ENCODE results near the gene PGAP6. TPM values are rescaled to one million over a fixed set of nuclear protein-coding genes. Genes with fewer than 3 reads are reported as not detected.
"Not testable (repeated sequence)": the region's sequence is repeated elsewhere in the genome, so short reads cannot be mapped to it uniquely, and the experiment has no call there.

Gene PGAP6, protein sequence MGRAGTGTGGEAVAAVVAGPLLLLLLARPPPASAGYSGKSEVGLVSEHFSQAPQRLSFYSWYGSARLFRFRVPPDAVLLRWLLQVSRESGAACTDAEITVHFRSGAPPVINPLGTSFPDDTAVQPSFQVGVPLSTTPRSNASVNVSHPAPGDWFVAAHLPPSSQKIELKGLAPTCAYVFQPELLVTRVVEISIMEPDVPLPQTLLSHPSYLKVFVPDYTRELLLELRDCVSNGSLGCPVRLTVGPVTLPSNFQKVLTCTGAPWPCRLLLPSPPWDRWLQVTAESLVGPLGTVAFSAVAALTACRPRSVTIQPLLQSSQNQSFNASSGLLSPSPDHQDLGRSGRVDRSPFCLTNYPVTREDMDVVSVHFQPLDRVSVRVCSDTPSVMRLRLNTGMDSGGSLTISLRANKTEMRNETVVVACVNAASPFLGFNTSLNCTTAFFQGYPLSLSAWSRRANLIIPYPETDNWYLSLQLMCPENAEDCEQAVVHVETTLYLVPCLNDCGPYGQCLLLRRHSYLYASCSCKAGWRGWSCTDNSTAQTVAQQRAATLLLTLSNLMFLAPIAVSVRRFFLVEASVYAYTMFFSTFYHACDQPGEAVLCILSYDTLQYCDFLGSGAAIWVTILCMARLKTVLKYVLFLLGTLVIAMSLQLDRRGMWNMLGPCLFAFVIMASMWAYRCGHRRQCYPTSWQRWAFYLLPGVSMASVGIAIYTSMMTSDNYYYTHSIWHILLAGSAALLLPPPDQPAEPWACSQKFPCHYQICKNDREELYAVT
- total RNA-seq: 29.0 TPM

DNA sequence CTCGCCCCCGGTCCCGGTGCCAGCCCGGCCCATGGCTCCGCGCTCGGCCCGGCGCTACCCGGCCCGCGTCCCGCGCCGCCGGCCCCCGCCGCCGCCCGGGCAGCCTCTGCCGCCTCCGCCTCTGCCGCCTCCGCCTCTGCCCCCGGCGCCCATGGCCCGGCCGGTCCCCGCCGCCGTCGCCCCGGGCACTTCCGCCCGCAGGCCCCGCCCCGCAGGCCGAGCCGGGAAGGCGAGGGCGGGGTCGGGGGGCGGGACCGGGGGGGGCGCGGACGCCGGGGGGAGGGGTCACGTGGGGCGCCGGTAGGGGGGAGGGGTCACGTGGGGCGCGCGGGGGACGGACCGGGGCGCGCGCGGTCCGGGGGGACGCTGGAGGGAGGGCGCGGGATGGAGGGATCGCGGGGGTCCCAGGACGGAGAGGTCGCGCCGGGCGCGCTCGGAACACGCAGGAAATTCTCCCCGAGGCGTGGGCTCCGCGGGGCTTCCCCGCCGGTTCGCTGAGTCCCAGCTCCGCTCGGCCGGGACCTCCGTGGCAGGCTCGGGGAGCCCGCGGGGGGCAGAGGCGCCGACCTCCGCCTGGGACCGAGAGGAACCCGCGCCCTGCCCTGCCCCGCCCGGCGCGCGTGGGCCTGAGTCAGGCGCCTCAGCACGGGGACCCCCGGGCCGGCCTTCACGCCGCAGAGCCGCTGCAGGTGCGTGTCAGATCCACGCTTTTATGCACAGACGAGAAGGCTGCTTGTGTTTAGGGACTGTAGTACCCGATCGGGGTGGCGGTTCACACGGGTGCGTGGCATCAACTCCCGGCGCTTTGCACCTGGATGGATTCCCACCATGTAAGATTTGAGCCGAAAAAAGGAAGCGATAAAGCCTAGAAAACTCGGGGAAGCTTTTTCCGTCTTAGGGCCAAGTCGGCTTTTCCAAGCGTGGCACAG is at the start of gene PGAP6:
PGAP6 (minus strand) TSS at position 190 of the 929 bp plus-strand sequence; CDS start at position 33, 157 bp downstream.
- intact Hi-C loops (cut with DNase I): no loop called here
- DNase-seq (ENCODE audit: low spot score) (peak; percentile 78), ATAC-seq (peak; percentile 44)

DNA sequence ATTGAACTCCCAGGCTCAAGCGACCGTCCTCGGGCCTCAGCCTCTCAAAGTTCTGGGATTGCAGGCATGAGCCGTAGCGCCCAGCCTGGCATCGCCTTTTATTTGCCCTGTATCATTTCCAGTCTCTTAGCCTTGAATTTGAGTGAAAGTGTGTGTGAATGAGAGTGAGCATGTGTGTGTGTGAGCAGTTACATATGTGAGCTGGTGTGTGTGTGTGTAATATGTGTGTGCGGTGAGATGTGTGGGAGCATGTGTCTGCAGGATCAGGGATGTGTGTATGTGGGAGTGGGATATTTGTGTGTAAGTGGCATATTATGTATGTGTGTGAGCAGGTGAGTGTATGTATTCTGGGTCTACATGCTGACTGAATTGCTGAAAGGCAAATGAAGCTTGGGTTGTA is 49.1 kb upstream of the PGAP6 start:
- intact Hi-C loops (cut with DNase I): no loop called here
- DNase-seq (ENCODE audit: low spot score) (no peak), ATAC-seq (no peak)

DNA sequence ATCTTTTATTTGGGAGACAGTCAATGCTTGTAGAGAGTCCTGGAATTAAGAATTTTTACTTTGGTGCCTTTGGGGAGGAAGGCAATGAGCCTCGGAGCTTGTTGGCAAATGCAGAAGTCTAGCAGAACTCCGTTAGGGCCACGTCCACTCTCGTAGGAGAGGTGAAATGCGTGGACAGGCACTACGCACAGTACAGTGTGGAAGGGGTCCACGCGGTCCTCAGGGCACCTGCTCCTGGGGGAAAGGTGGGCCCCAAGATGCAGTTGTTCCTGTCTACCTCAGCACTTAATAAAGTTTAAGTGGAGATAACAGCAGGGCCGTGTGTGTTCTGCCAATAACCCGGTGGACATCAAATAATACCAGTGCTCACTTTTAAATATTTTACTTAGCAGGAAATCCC is 45.5 kb upstream of the PGAP6 start:
- ATAC-seq (no peak), DNase-seq (ENCODE audit: low spot score) (no peak)
- intact Hi-C loops (cut with DNase I): no loop called here

DNA sequence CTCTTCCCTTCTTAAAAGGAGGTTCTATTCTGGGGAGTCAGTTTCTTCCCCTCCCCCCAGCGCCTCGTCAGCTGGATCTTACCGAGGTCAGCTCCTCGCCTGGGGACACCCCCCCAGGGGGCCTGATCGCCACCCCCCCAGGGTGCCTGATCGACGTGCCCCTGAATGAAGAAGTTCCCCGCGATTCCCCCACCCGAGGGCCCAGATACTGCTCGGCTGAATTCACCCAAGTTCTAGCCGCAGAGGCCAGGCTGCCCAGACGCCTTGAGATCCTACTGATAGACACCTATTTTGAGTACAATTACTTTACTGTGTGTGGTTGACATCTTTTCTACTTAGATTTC is 45.1 kb upstream of the PGAP6 start:
- DNase-seq (ENCODE audit: low spot score) (no peak), ATAC-seq (no peak)
- intact Hi-C loops (cut with DNase I): no loop called here

DNA sequence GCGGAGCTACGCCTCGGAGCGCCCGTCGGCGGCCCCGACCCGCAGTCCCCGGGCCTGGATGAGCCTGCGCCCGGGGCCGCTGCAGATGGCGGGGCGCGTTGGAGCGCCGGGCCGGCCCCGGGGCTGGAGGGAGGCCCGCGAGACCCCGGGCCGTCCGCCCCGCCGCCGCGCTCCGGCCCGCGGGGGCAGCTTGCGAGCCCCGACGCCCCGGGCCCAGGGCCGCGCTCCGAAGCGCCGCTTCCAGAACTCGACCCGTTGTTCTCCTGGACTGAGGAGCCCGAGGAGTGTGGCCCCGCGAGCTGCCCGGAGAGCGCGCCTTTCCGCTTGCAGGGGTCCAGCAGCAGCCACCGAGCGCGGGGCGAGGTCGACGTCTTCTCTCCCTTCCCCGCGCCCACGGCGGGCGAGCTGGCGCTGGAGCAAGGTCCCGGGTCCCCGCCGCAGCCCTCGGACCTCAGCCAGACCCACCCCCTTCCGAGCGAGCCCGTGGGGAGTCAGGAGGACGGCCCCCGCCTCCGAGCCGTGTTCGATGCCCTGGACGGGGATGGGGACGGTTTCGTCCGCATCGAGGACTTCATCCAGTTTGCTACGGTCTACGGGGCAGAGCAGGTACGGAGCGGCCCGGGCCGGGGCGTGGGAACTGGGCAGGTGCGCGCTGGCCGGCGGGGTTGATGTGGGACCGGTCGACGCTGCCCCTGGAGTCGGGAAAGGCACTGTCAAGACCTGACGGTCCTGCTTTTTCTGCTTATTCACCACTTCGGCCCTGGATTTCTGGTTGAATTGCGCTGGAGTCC is 44.5 kb upstream of the PGAP6 start:
- intact Hi-C loops (cut with DNase I): no loop called here
- ATAC-seq (no peak), DNase-seq (ENCODE audit: low spot score) (no peak)

DNA sequence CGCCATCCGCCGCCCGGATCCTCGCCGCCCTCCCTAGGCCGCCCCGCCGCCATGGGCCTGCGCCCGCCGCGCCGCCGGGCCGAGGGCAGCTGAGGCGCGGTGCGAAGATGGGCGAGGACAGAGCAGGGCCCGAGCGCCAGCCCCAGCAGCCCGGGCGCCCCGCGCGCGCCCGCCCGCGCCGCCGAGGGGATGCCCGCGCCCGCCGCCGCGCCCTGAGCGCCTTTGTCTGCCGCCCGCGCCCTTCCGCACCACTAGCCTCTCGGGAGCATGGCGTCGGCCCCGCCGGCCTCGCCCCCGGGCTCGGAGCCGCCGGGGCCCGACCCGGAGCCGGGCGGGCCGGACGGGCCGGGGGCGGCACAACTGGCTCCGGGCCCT is 43.9 kb upstream of the PGAP6 start:
- DNase-seq (ENCODE audit: low spot score): no peak
- intact Hi-C loops (cut with DNase I): no loop called here
- ATAC-seq: no peak

DNA sequence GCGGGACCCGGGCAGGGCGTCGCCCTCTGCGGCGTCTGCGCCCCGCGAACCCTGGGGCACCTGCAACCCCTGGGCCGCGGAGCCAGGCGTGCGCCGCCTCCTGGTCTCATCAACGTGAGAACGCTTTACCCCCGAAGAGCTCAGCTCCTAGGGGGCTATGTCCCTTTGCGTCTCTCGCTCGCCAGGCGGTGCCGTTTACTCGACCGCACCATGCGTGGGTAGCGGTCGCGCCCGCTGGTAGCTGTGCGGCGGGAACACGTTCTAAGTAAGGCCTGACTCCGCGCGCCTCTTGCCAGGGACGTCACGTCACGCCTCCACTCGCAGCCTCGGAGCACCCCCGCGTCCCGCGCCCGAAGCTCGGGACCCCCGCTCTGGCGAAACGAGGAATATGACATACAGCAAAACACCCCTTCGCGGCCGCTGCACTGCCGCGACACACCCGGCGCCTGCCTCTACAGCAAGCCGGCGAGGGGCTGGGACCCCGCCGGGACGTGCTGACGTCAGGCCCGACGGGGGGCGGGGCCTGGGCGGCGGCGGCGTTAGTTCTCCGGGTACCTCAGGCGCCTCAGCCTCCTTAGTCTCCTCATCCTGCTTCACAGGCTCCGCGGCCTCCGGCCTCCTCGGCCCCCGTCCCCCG is 43.4 kb upstream of the PGAP6 start, which contains the start of gene RAB11FIP3:
RAB11FIP3 (plus strand) TSS at position 568 of the 637 bp plus-strand sequence. CDS start 358 bp downstream, outside the sequence.
- DNase-seq (ENCODE audit: low spot score): peak; percentile 88
- intact Hi-C loops (cut with DNase I): no loop called here
- ATAC-seq: peak; percentile 91

DNA sequence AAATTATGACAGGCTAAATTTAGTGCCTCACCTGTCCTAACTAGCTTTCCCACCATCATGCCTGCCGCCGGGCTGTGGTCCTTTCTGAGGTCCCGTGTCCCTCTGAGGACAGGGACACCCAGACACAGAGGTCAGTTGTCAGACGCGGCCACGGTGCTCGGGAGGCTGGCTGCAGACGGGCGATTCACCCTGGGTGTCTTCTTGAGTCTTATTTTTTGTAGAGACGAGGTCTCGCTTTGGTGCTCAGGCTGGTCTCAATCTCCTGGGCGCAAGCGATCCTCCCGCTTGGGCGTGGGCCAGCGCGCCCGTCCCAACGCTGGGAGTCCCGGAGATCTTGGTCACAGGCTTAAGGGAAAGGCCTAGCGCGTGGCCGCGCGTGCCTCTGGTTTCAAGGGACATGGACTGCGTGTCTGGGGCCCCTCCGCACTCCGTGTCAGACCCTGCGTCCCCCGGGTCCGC is 42.9 kb upstream of the PGAP6 start:
- DNase-seq (ENCODE audit: low spot score): no peak
- ATAC-seq: peak; percentile 48

DNA sequence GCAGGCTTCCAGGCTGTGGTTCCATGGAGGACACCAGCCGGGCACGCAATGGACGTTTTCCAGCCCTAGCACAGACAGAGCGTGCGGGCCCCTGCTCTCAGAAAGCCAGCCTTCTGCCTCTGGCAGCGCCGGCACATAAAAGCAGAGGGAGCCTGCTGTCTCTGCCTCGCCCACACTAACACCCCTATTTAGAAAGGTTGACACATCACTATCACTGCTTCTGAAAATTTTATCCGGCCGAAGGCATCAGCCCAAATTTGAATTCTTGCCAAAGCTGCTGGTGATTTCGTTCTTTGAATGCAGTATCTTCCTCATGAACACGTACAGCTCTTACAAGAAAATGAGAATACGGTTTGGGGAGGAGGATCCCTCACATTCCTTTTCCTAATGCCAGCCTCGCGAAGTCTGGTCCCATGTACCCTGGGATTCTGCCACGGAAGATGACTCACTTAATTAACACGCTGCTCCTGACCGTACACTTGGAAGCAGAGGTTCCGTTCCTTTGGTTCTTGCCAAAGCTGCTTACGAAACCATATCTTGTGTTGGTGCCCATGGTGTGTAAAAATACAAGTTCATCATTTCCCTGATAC is 42.4 kb upstream of the PGAP6 start:
- intact Hi-C loops (cut with DNase I): no loop called here
- ATAC-seq: peak; percentile 85
- no peak for DNase-seq (ENCODE audit: low spot score)

More for the DNA sequence above, 42.9 kb upstream of the PGAP6 start:
- intact Hi-C loops (cut with DNase I): no loop called here

DNA sequence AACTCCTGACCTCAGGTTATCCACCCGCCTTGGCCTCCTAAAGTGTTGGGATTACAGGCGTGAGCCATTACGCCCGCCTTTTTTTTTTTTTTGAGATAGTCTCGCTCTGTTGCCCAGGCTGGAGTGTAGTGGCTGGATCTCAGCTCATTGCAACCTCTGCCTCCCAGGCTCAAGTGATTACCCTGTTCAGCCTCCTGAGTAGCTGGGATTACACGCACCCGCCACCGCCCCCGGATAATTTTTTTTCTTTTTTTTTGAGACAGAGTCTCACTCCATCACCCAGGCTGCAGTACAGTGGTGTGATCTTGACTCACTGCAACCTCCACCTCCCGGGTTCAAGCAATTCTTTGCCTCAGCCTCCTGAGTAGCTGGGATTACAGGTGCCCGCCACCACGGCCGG is 40.4 kb upstream of the PGAP6 start:
- DNase-seq (ENCODE audit: low spot score); ATAC-seq; intact Hi-C loops (cut with DNase I): not testable (repeated sequence)

DNA sequence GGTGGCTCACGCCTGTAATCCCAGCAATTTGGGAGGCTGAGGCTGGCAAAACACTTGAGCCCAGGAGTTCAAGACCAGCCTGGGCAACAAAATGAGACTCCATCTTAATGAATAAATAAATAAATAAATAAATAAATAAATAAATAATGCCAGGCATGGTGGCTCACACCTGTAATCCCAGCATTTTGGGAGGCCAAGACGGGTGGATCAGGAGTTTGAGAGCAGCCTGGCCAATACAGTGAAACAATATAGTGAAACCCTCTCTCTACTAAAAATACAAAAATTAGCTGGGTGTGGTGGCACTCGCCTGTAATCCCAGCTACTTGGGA is 33.4 kb upstream of the PGAP6 start:
- intact Hi-C loops (cut with DNase I); ATAC-seq; DNase-seq (ENCODE audit: low spot score): not testable (repeated sequence)

DNA sequence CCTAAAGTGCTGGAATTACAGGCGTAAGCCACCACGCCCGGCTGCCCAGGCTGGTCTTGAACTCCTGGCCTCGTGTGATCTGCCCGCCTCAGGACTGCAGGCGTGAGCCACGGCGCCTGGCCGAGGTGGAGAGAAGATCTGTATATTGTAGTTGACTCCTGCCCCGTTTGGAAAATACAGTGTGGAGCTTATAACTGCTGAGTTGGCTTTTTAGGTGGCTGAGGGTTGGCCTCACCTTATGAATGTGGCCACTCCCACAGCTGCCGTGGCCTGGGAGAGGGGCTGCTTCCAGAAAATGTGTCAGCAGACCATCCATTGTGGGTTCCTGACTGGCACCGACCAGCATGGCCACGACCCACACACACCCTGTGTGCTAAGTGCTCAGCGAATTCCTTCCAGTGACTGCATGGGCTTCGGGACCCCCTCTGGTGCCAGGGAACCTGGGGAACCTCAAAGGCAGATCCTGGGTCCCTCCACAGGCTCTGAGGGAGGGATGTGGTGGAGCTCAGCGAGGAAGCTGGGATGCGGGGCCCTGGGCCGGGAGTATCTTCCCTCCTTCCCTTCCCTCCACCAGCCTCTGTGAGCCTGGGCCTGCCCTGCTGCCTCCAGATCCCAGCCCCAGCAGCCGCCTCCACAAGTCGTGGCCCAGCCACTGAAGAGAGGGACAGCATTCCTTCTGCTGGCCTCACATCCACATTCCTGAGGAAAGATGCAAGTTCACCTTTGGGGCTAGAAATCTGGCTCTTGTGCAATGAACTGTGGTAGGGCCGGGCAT is 32.8 kb upstream of the PGAP6 start:
- ATAC-seq (no peak), DNase-seq (ENCODE audit: low spot score) (no peak)
- intact Hi-C loops (cut with DNase I): no loop called here

DNA sequence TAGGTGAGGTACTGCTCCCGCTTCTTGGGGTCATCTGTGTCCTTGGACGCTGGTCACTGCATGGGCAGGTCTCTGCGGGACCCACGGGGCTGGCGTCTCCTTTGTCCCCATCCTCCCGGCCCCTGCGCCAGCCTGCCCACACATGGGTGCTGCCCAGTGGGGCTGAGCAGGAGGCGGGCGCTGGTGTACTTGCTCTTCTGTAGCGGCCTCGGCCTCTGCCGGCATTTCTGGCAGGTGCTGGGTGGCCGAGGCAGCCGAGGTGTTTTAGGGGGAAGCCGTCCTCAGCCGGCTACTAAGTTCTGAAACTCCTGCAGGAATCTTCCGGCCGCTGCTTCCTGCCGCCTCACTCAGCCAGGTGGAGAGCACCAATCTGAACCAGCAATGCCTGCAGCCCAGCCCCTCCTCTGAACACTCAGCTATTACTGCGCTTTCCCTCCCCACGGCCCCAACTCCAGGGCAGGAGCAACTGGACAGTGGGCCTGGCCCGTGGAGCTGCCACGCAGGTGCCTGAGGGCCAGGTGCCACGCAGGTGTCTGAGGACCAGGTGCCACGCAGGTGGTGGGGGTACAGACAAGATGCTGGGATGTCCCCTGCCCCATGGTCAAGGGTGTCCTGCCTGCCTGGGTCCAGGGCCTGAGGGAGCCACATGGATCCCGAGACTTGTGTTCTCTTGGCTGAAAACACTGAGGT is 29.9 kb upstream of the PGAP6 start:
- intact Hi-C loops (cut with DNase I): no loop called here
- ATAC-seq (no peak), DNase-seq (ENCODE audit: low spot score) (no peak)

DNA sequence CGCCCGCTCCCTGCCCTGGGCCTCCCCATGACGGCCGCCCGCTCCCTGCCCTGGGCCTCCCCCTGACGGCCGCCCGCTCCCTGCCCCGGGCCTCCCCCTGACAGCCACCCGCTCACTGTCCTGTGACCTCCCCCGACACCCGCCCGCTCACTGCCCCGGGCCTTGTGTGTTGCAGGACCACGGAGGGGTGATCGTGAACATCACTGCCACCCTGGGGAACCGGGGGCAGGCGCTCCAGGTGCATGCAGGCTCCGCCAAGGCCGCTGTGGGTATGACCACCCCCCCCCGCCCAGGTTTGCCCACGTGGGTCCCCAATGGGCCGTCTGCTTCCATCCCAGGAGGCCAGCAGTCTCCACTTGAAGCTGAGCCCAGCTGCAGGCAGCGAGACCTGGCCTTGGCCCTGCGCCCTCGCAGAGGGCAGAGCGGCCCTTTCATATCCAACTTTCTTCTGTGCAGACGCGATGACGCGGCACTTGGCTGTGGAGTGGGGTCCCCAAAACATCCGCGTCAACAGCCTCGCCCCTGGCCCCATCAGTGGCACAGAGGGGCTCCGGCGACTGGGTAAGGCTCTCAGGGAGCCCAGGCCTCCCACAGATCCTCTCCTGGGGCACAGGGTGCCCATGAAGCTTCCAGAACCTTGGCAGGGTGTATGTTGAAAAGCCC is 28.9 kb upstream of the PGAP6 start:
- intact Hi-C loops (cut with DNase I): no loop called here
- DNase-seq (ENCODE audit: low spot score) (no peak), ATAC-seq (no peak)

DNA sequence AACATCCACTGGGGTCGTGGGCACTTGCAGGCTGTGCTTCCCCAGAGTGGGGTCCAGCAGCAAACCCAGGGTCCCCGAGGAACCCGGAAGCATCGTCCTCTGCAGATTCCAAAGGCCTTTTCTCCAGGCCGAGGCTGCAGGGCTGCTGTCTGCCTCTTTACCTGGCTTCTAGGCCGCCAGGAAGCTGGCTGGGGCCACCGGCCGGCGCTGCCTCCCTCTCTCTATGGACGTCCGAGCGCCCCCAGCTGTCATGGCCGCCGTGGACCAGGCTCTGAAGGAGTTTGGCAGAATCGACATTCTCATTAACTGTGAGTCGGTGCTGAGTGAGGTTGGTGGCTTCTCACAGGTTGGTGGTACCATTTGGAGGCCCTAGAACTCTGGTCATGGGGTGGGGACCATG is 25.5 kb upstream of the PGAP6 start:
- DNase-seq (ENCODE audit: low spot score) (no peak), ATAC-seq (no peak)
- intact Hi-C loops (cut with DNase I): no loop called here
